Osteoblast (primary cell): Measurements from ENCODE around the gene RNU5D-1. TPM values are rescaled to one million over a fixed set of nuclear protein-coding genes. Genes with fewer than 3 reads are reported as not detected.

Source experiments
- DNase-seq: peaks from one replicate; pipeline ENCODE4 v3.0.0; 2011; ENCODE audit warnings: low spot score, mixed read lengths; ENCODE audit not compliant: insufficient read length; ENCODE audit errors: missing footprints
- H2AFZ ChIP-seq: 2 replicates; pipeline ENCODE4 v1.6.0; 2011; ENCODE audit warnings: mild to moderate bottlenecking, low read length
- H3K27ac ChIP-seq: 2 replicates; pipeline ENCODE4 v1.5.1; 2011; ENCODE audit warnings: mild to moderate bottlenecking, low read depth, low read length, moderate library complexity
- H3K27me3 ChIP-seq: 2 replicates; pipeline ENCODE4 v1.6.0; 2012; ENCODE audit warnings: mild to moderate bottlenecking, control low read depth, inconsistent platforms, low read length, moderate library complexity; ENCODE audit not compliant: insufficient read depth
- H3K36me3 ChIP-seq: 2 replicates; pipeline ENCODE4 v1.5.1; 2011; ENCODE audit warnings: mild to moderate bottlenecking, low read length, control low read depth, moderate library complexity; ENCODE audit not compliant: insufficient read depth
- H3K4me1 ChIP-seq: 2 replicates; pipeline ENCODE4 v1.5.1; 2011; ENCODE audit warnings: mild to moderate bottlenecking, low read length, control low read depth, moderate library complexity; ENCODE audit not compliant: insufficient read depth
- H3K4me2 ChIP-seq: 2 replicates; pipeline ENCODE4 v1.6.0; 2011; ENCODE audit warnings: mild to moderate bottlenecking, low read length; ENCODE audit not compliant: insufficient read depth
- H3K4me3 ChIP-seq: fragments of 200-600 bp; sonication (generic); 3 replicates; pipeline ENCODE4 v1.5.1; 2012; ENCODE audit warnings: mild to moderate bottlenecking, low read length, inconsistent platforms; ENCODE audit not compliant: insufficient read depth
- H3K79me2 ChIP-seq: 2 replicates; pipeline ENCODE4 v1.6.0; 2012; ENCODE audit warnings: mild to moderate bottlenecking, low read length, control low read depth, inconsistent platforms; ENCODE audit not compliant: insufficient read depth
- H3K9me3 ChIP-seq: 2 replicates; pipeline ENCODE4 v1.5.1; 2011; ENCODE audit warnings: low read depth, low read length, control low read depth
- H4K20me1 ChIP-seq: 2 replicates; pipeline ENCODE4 v1.6.0; 2012; ENCODE audit warnings: mild to moderate bottlenecking, low read length, control low read depth; ENCODE audit not compliant: insufficient read depth
- CTCF ChIP-seq: IDR thresholded peaks from 2 replicates; pipeline ENCODE4 v1.5.1; 2011; ENCODE audit warnings: mild to moderate bottlenecking, low read depth, low read length, moderate library complexity; ENCODE audit errors: extremely low read depth
- total RNA-seq: library from RNA; depleted of rRNA; stranded (reverse); fragments of >200 nt; gene quantifications from 2 replicates; pipeline ENCODE4 v1.2.3, GENCODE V29; 2012

RNU5D-1 gene
- total RNA-seq, 1 donor: not detected

GRCh38 chr1:44685218-44685617, 45.8 kb downstream of the RNU5D-1 start:
- no peaks in the 10 kb centered on the region for H3K79me2 ChIP-seq
- H3K4me2 ChIP-seq: no peak overlapping the region
- no peaks in the 10 kb centered on the region for H3K36me3 ChIP-seq
- H2AFZ ChIP-seq: no peak overlapping the region
- no peaks in the 10 kb centered on the region for H3K27me3 ChIP-seq
- H3K4me3 ChIP-seq: no peak overlapping the region
- no peaks in the 10 kb centered on the region for H3K4me1 ChIP-seq
- TF ChIP-seq CTCF: no peak
- no peaks in the 10 kb centered on the region for H4K20me1 ChIP-seq
- no peak for DNase-seq
- no peak overlapping the region for H3K27ac ChIP-seq
- H3K9me3 ChIP-seq: no peaks in the 10 kb centered on the region

- Histone ChIP-seq H3K4me3 (no peak overlapping the region), H3K27me3 (no peaks in the 10 kb centered on the region), H3K27ac (no peak overlapping the region), H3K4me2 (no peak overlapping the region), H2AFZ (no peak overlapping the region), H3K36me3 (no peaks in the 10 kb centered on the region), H3K79me2 (no peaks in the 10 kb centered on the region), H3K4me1 (no peaks in the 10 kb centered on the region), H3K9me3 (no peaks in the 10 kb centered on the region), H4K20me1 (no peaks in the 10 kb centered on the region)
- DNase-seq: no peak
- TF ChIP-seq CTCF: no peak
These were observed 46.4 kb downstream of the RNU5D-1 start for GRCh38 chr1:44684525-44684924.

- no peak overlapping the region for H3K4me2 ChIP-seq
- DNase-seq: no peak
- no peak overlapping the region for H2AFZ ChIP-seq
- no peaks in the 10 kb centered on the region for H4K20me1 ChIP-seq
- H3K79me2 ChIP-seq: no peaks in the 10 kb centered on the region
- no peak for TF ChIP-seq CTCF
- no peak overlapping the region for H3K27ac ChIP-seq
- no peaks in the 10 kb centered on the region for H3K9me3 ChIP-seq
- no peaks in the 10 kb centered on the region for H3K36me3 ChIP-seq
- no peaks in the 10 kb centered on the region for H3K4me1 ChIP-seq
- no peak overlapping the region for H3K4me3 ChIP-seq
- no peaks in the 10 kb centered on the region for H3K27me3 ChIP-seq
These were observed 48.1 kb downstream of the RNU5D-1 start for GRCh38 chr1:44682883-44683265.

- no peak overlapping the region for H3K4me3 ChIP-seq
- H4K20me1 ChIP-seq: no peaks in the 10 kb centered on the region
- H3K9me3 ChIP-seq: no peaks in the 10 kb centered on the region
- H3K36me3 ChIP-seq: no peaks in the 10 kb centered on the region
- no peaks in the 10 kb centered on the region for H3K27me3 ChIP-seq
- DNase-seq: no peak
- H2AFZ ChIP-seq: no peak overlapping the region
- no peaks in the 10 kb centered on the region for H3K4me1 ChIP-seq
- no peak for TF ChIP-seq CTCF
- H3K79me2 ChIP-seq: no peaks in the 10 kb centered on the region
- H3K27ac ChIP-seq: no peak overlapping the region
- no peak overlapping the region for H3K4me2 ChIP-seq
These were observed 48.8 kb downstream of the RNU5D-1 start for GRCh38 chr1:44681905-44682882.
